C4-2B (cell line): Measurements from ENCODE around the gene KCNIP1.

ENCODE experiments used
- CTCF ChIP-seq: fragments of 450-650 bp; conservative IDR thresholded peaks from 2 replicates; pipeline ENCODE4 v1.5.1; 2017; ENCODE audit warnings: mild to moderate bottlenecking
- ZFX ChIP-seq: fragments of 450-650 bp; IDR thresholded peaks from 2 replicates; pipeline ENCODE4 v1.6.1; 2017

- TF ChIP-seq CTCF (no peak), ZFX (no peak)
Observed at GRCh38 chr5:170571281-170571731, 67.5 kb downstream of the KCNIP1 start.
